Liver (tissue), 9 donors: ENCODE measurements around the gene JCHAIN. TPM values are rescaled to one million over a fixed set of nuclear protein-coding genes. Genes with fewer than 3 reads are reported as not detected.

Experiments used
- DNase-seq: peaks from one replicate; pipeline ENCODE4 v3.0.0-alpha.2; 2017; ENCODE audit warnings: low spot score
- H3K27ac ChIP-seq, 2 donors: one replicate each; pipeline ENCODE4 v1.7.0; 2013; ENCODE audit warnings: inconsistent platforms in 2 of 2, low read length in 2 of 2, control low read depth in 1 of 2, low read depth in 1 of 2, mild to moderate bottlenecking in 1 of 2
- H3K27me3 ChIP-seq, 4 donors: one replicate each; pipeline versions ENCODE4 v1.6.1 to v1.7.0; 2013; ENCODE audit warnings: low read length in 3 of 4, inconsistent platforms in 1 of 4, mild to moderate bottlenecking in 1 of 4, moderate library complexity in 1 of 4; ENCODE audit not compliant: control insufficient read depth in 4 of 4, insufficient read depth in 4 of 4
- H3K36me3 ChIP-seq, 4 donors: one replicate each; pipeline versions ENCODE4 v1.6.1 to v1.7.0; 2013; ENCODE audit warnings: low read length in 3 of 4, mild to moderate bottlenecking in 3 of 4, low read depth in 1 of 4, moderate library complexity in 1 of 4; ENCODE audit not compliant: control insufficient read depth in 4 of 4, insufficient read depth in 3 of 4
- H3K4me1 ChIP-seq, 4 donors: one replicate each; pipeline versions ENCODE4 v1.6.1 to v1.7.0; 2013; ENCODE audit warnings: low read length in 3 of 4, mild to moderate bottlenecking in 3 of 4, moderate library complexity in 1 of 4; ENCODE audit not compliant: control insufficient read depth in 4 of 4, insufficient read depth in 4 of 4
- H3K4me3 ChIP-seq, 3 donors: one replicate each; pipeline versions ENCODE4 v1.6.1 to v1.7.0; 2013; ENCODE audit warnings: low read length in 3 of 3, control low read depth in 1 of 3, low read depth in 1 of 3, mild to moderate bottlenecking in 1 of 3
- H3K9ac ChIP-seq, 2 donors: one replicate each; pipeline ENCODE4 v1.7.0; 2013; ENCODE audit warnings: low read length in 2 of 2, mild to moderate bottlenecking in 2 of 2, moderate library complexity in 2 of 2, control low read depth in 1 of 2, low read depth in 1 of 2
- H3K9me3 ChIP-seq, 4 donors: one replicate each; pipeline versions ENCODE4 v1.6.1 to v1.7.0; 2013; ENCODE audit warnings: low read length in 3 of 4; ENCODE audit not compliant: control insufficient read depth in 4 of 4
- EGR1 ChIP-seq, 2 donors: IDR thresholded peaks; 2 replicates each; pipeline ENCODE4 v1.6.1; 2016 to 2018; ENCODE audit warnings: antibody characterized with exemption in 2 of 2, low read depth in 2 of 2
- FOXA2 ChIP-seq: IDR thresholded peaks from 2 replicates; pipeline ENCODE4 v1.6.1; 2016; ENCODE audit warnings: antibody characterized with exemption
- GABPA ChIP-seq, 2 donors: IDR thresholded peaks in 1 of 2; conservative IDR thresholded peaks in 1 of 2; 2 replicates each; pipeline ENCODE4 v1.6.1; 2016; ENCODE audit warnings: antibody characterized with exemption in 2 of 2, mild to moderate bottlenecking in 1 of 2, moderate library complexity in 1 of 2
- HNF4A ChIP-seq, 2 donors: conservative IDR thresholded peaks; 2 replicates each; pipeline ENCODE4 v1.6.1; 2016; ENCODE audit warnings: antibody characterized with exemption in 2 of 2, mild to moderate bottlenecking in 2 of 2
- HNF4G ChIP-seq: IDR thresholded peaks from 2 replicates; pipeline ENCODE4 v1.6.1; 2016; ENCODE audit warnings: antibody characterized with exemption
- JUND ChIP-seq, 2 donors: IDR thresholded peaks; 2 replicates each; pipeline ENCODE4 v1.6.1; 2016; ENCODE audit warnings: antibody characterized with exemption in 2 of 2
- NR2F2 ChIP-seq: IDR thresholded peaks from 2 replicates; pipeline ENCODE4 v1.6.1; 2016; ENCODE audit warnings: antibody characterized with exemption
- SP1 ChIP-seq: IDR thresholded peaks from 2 replicates; pipeline ENCODE4 v1.6.1; 2018; ENCODE audit warnings: antibody characterized with exemption, mild to moderate bottlenecking
- TAF1 ChIP-seq: conservative IDR thresholded peaks from 2 replicates; pipeline ENCODE4 v1.6.1; 2016; ENCODE audit warnings: antibody characterized with exemption, mild to moderate bottlenecking
- YY1 ChIP-seq: IDR thresholded peaks from 2 replicates; pipeline ENCODE4 v1.6.1; 2016; ENCODE audit warnings: antibody characterized with exemption, mild to moderate bottlenecking
- WGBS: extraction: QIAGEN DNeasy Blood & Tissue Kit; methylation state at CpG from one replicate; pipeline ENCODE4 v1.1.7; 2013; 5-methylcytosine and 5-hydroxymethylcytosine counted together
- polyA plus RNA-seq, 2 donors: library from polyadenylated mRNA; stranded (reverse) in 1 of 2; unstranded in 1 of 2; fragments of 200-250 nt in 1 of 2; fragments of >200 nt in 1 of 2; fragmentation: Nextera tagmentation in 1 of 2; extraction: Ambion mirVana in 1 of 2; gene quantifications; one replicate each; pipeline versions ENCODE4 v1.2.1 to v1.2.3, GENCODE V29; 2013 to 2015
- total RNA-seq, 2 donors: library from RNA; depleted of rRNA; stranded (reverse); fragments of >200 nt; gene quantifications; one replicate each; pipeline ENCODE4 v1.2.3, GENCODE V29; 2014
- TF ChIP-seq, protein P1 (sequence below): IDR thresholded peaks from 2 replicates; pipeline ENCODE4 v1.6.1; 2016; ENCODE audit warnings: antibody characterized with exemption, mild to moderate bottlenecking
- TF ChIP-seq, protein P2 (sequence below): IDR thresholded peaks from 2 replicates; pipeline ENCODE4 v1.6.1; 2016; ENCODE audit warnings: antibody characterized with exemption
- TF ChIP-seq, protein P3 (sequence below): IDR thresholded peaks from 2 replicates; pipeline ENCODE4 v1.6.1; 2016; ENCODE audit warnings: antibody characterized with exemption
- TF ChIP-seq, protein P4 (sequence below): IDR thresholded peaks from 2 replicates; pipeline ENCODE4 v1.6.1; 2016; ENCODE audit warnings: antibody characterized with exemption
- TF ChIP-seq, protein P5 (sequence below): fragments of 150-350 bp; IDR thresholded peaks from 2 replicates; pipeline ENCODE4 v1.5.1; 2017; ENCODE audit warnings: improper control_type of control experiment, low read depth, low read length; ENCODE audit not compliant: missing input control
- donor health status: healthy.
- donor health status: healthy.
- donor health status: healthy.
- donor health status: healthy.
- donor health status: healthy.

Gene JCHAIN
- total and polyA plus RNA-seq, 4 donors: 2.1 to 69.5 (median 9.7) TPM

DNA sequence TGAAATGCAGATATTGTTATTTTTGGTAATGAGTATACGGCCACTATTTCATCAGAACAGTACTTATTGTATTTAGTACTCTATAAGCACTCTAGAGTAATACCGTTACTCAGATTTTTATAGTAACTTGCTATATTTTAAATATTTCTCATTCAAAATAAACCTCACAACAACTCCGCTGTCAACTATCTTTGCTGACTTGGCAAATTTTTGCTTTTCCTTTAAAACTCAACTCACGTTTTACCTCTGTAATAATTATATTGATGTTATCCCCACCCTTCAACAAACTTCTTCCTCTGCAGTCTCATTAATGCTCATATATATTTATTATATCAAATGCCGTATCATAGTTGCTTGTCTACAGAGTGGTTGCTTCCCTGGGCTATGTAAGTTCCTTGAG lies 9.0 kb downstream of the JCHAIN start (continued):
- TF ChIP-seq, protein P1, sequence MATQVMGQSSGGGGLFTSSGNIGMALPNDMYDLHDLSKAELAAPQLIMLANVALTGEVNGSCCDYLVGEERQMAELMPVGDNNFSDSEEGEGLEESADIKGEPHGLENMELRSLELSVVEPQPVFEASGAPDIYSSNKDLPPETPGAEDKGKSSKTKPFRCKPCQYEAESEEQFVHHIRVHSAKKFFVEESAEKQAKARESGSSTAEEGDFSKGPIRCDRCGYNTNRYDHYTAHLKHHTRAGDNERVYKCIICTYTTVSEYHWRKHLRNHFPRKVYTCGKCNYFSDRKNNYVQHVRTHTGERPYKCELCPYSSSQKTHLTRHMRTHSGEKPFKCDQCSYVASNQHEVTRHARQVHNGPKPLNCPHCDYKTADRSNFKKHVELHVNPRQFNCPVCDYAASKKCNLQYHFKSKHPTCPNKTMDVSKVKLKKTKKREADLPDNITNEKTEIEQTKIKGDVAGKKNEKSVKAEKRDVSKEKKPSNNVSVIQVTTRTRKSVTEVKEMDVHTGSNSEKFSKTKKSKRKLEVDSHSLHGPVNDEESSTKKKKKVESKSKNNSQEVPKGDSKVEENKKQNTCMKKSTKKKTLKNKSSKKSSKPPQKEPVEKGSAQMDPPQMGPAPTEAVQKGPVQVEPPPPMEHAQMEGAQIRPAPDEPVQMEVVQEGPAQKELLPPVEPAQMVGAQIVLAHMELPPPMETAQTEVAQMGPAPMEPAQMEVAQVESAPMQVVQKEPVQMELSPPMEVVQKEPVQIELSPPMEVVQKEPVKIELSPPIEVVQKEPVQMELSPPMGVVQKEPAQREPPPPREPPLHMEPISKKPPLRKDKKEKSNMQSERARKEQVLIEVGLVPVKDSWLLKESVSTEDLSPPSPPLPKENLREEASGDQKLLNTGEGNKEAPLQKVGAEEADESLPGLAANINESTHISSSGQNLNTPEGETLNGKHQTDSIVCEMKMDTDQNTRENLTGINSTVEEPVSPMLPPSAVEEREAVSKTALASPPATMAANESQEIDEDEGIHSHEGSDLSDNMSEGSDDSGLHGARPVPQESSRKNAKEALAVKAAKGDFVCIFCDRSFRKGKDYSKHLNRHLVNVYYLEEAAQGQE: no peak
- TF ChIP-seq, protein P2, sequence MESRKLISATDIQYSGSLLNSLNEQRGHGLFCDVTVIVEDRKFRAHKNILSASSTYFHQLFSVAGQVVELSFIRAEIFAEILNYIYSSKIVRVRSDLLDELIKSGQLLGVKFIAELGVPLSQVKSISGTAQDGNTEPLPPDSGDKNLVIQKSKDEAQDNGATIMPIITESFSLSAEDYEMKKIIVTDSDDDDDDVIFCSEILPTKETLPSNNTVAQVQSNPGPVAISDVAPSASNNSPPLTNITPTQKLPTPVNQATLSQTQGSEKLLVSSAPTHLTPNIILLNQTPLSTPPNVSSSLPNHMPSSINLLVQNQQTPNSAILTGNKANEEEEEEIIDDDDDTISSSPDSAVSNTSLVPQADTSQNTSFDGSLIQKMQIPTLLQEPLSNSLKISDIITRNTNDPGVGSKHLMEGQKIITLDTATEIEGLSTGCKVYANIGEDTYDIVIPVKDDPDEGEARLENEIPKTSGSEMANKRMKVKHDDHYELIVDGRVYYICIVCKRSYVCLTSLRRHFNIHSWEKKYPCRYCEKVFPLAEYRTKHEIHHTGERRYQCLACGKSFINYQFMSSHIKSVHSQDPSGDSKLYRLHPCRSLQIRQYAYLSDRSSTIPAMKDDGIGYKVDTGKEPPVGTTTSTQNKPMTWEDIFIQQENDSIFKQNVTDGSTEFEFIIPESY: no peak
- TF ChIP-seq FOXA2 (no peak), TAF1 (no peak)
- TF ChIP-seq, protein P3, sequence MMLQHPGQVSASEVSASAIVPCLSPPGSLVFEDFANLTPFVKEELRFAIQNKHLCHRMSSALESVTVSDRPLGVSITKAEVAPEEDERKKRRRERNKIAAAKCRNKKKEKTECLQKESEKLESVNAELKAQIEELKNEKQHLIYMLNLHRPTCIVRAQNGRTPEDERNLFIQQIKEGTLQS: no peak
- TF ChIP-seq, protein P4, sequence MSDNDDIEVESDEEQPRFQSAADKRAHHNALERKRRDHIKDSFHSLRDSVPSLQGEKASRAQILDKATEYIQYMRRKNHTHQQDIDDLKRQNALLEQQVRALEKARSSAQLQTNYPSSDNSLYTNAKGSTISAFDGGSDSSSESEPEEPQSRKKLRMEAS: no peak

DNA sequence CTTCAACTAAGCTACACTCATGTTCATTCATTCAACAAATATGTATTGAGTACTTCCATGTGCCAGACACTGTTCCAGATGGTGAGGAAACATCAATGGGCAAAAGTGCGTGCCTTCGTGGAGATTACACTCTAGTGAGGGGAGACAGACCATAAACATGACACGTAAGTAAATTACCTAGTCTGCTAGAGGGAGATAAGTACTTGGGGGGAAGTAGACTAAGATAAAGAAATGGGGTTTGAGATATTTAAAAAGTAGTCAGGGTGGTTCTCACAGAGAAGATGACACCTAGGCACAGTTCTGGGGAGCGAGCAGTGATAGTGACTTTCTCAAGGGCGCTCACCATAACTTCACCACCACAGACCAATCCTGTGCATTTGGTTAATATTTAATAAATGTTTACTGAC lies 11.7 kb downstream of the JCHAIN start:
- Histone ChIP-seq H3K9ac (no peak overlapping the region), H3K36me3 (no peaks in the 10 kb centered on the region), H3K4me1 (peaks cover 0 to 3% (median 1%) of the 10 kb centered on the region in 4 donors), H3K27me3 (no peaks in the 10 kb centered on the region), H3K4me3 (no peak overlapping the region), H3K9me3 (no peaks in the 10 kb centered on the region), H3K27ac (no peak overlapping the region)
- WGBS: 61% methylated on average over 5 of the region's 5 CpGs
- DNase-seq: no peak
- TF ChIP-seq, protein P5, sequence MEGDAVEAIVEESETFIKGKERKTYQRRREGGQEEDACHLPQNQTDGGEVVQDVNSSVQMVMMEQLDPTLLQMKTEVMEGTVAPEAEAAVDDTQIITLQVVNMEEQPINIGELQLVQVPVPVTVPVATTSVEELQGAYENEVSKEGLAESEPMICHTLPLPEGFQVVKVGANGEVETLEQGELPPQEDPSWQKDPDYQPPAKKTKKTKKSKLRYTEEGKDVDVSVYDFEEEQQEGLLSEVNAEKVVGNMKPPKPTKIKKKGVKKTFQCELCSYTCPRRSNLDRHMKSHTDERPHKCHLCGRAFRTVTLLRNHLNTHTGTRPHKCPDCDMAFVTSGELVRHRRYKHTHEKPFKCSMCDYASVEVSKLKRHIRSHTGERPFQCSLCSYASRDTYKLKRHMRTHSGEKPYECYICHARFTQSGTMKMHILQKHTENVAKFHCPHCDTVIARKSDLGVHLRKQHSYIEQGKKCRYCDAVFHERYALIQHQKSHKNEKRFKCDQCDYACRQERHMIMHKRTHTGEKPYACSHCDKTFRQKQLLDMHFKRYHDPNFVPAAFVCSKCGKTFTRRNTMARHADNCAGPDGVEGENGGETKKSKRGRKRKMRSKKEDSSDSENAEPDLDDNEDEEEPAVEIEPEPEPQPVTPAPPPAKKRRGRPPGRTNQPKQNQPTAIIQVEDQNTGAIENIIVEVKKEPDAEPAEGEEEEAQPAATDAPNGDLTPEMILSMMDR: no peak
- TF ChIP-seq, protein P1: no peak
- no peak for TF ChIP-seq HNF4A (conservative IDR thresholded peaks at IDR 0.05)
- no peak for TF ChIP-seq NR2F2
- TF ChIP-seq JUND (IDR thresholded peaks at IDR 0.05): no peak
- TF ChIP-seq TAF1: no peak
- TF ChIP-seq, protein P4: no peak
- TF ChIP-seq, protein P3: no peak
- TF ChIP-seq GABPA (IDR thresholded peaks at IDR 0.05 in 1 of 2, conservative IDR thresholded peaks at IDR 0.05 in 1 of 2): no peak
- TF ChIP-seq, protein P2: no peak
- TF ChIP-seq EGR1 (IDR thresholded peaks at IDR 0.05; ENCODE audit: low read depth in 2 of 2): no peak
- no peak for TF ChIP-seq YY1
- no peak for TF ChIP-seq HNF4G
- no peak for TF ChIP-seq SP1
